AG09319 (cell line): ENCODE measurements around the gene ZXDC.

Source experiments
- DNase-seq: peaks from one replicate; pipeline ENCODE4 v3.0.0-alpha.2; 2010; ENCODE audit warnings: low read depth; ENCODE audit errors: extremely low read depth
- CTCF ChIP-seq: IDR thresholded peaks from 2 replicates; pipeline ENCODE4 v1.5.1; 2011; ENCODE audit warnings: low read depth, mild to moderate bottlenecking, inconsistent platforms, low read length, moderate library complexity

The ZXDC gene

GRCh38 chr3:126521122-126521891 lies 45.6 kb upstream of the ZXDC start:
- no peak for DNase-seq
- no peak for TF ChIP-seq CTCF

GRCh38 chr3:126519506-126520455 lies 44.1 kb upstream of the ZXDC start:
- no peak for TF ChIP-seq CTCF
- DNase-seq = no peak

GRCh38 chr3:126518779-126519177 lies 43.1 kb upstream of the ZXDC start:
- no peak for DNase-seq
- no peak for TF ChIP-seq CTCF

- no peak for DNase-seq
- no peak for TF ChIP-seq CTCF
These were observed 42.5 kb upstream of the ZXDC start for GRCh38 chr3:126517986-126518778.

DNA sequence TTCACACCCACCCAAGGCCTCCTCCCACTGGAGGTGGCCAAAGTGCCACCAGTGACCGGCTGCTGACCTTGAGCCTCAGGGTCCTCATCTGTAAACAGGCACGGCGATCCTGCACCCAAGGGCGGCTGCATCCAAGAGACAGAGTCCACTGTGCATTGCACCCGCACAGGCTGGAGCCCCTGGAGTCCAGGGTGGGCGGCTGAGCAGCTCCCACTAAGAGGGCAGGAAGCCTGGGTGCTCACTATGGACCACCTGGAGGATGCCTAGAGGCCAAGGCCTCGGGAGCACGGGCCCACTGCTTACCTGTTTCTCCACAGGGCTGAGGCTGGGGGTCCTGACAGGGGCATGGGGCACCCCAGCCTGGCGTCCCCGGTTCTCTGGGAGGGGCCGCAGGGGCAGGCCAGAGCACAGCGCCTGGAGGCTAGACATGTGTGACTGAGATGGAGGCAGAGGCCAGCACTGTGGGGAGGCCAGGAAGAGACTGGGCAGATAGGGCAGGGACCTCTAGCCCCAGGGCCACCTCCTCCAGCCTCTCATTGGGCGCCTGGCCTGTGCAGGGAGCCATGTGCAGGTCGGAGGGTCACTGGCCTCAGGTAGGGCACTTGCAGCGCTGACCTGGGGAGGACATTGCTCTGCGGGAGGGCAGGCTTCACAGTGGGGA lies 41.7 kb upstream of the ZXDC start, which contains the start of gene UROC1:
UROC1 (minus strand) TSS at position 483 of the 661 bp plus-strand sequence; CDS start at position 429, 54 bp downstream.
- no peak for TF ChIP-seq CTCF
- DNase-seq = no peak

GRCh38 chr3:126516936-126517290 lies 41.2 kb upstream of the ZXDC start:
- TF ChIP-seq CTCF = no peak

More at GRCh38 chr3:126516936-126517290, 41.2 kb upstream of the ZXDC start:
- DNase-seq = no peak
